NCI-H748 (cell line): Measurements from ENCODE around the gene VSTM1.
"Not testable (repeated sequence)": the region's sequence is repeated elsewhere in the genome, so short reads cannot be mapped to it uniquely, and the experiment has no call there.

ENCODE experiments used
- DNase-seq: peaks from one replicate; lab custom pipeline; 2025; ENCODE audit not compliant: unreplicated experiment; lab: John Stamatoyannopoulos, UW

Gene VSTM1

GRCh38 chr19:54063350-54064116, at the start of gene VSTM1:
Gene VSTM1 (minus strand): TSS chr19:54063897. CDS start chr19:54063777, 120 bp downstream.
- no peak for DNase-seq

- no peak for DNase-seq
These were observed 46.0 kb upstream of the VSTM1 start for GRCh38 chr19:54109651-54110050.

GRCh38 chr19:54108496-54108895, 44.8 kb upstream of the VSTM1 start:
- DNase-seq, result no peak

GRCh38 chr19:54107876-54108490, 44.3 kb upstream of the VSTM1 start:
- DNase-seq, result no peak

- DNase-seq, result no peak
These were observed 43.0 kb upstream of the VSTM1 start for GRCh38 chr19:54106716-54107115.

GRCh38 chr19:54105796-54106195, 42.1 kb upstream of the VSTM1 start:
- DNase-seq, result no peak

- no peak for DNase-seq
These were observed 41.5 kb upstream of the VSTM1 start for GRCh38 chr19:54104998-54105715.

- DNase-seq, result peak; percentile 99
These were observed 38.9 kb upstream of the VSTM1 start, which contains the start of gene NDUFA3 for GRCh38 chr19:54102421-54103169. Gene NDUFA3 (plus strand): TSS chr19:54102855. CDS start chr19:54102879, 24 bp downstream.

- DNase-seq, result no peak
These were observed 36.9 kb upstream of the VSTM1 start, which contains the start of gene OSCAR for GRCh38 chr19:54100561-54100960. Gene OSCAR (minus strand): TSS chr19:54100803. CDS start chr19:54100792, 11 bp downstream.

GRCh38 chr19:54099903-54100255, 36.2 kb upstream of the VSTM1 start:
- not testable (repeated sequence) for DNase-seq

GRCh38 chr19:54099190-54099902, 35.6 kb upstream of the VSTM1 start:
- no peak for DNase-seq

- DNase-seq, result peak; percentile 15
These were observed 33.0 kb upstream of the VSTM1 start for GRCh38 chr19:54096617-54097106.

GRCh38 chr19:54095859-54096616, 32.3 kb upstream of the VSTM1 start:
- peak; percentile 74 for DNase-seq

- DNase-seq, result no peak
These were observed 31.6 kb upstream of the VSTM1 start for GRCh38 chr19:54095136-54095858.

- DNase-seq, result no peak
These were observed 30.8 kb upstream of the VSTM1 start for GRCh38 chr19:54094426-54095000.

- no peak for DNase-seq
These were observed 20.7 kb upstream of the VSTM1 start for GRCh38 chr19:54084410-54084809.

- DNase-seq, result no peak
These were observed 17.3 kb upstream of the VSTM1 start, which contains the start of gene TARM1 for GRCh38 chr19:54081032-54081431. Gene TARM1 (minus strand): TSS chr19:54081365. CDS start chr19:54081340, 25 bp downstream.

GRCh38 chr19:54077334-54077733, 13.6 kb upstream of the VSTM1 start:
- no peak for DNase-seq
